ENCODE results near the gene SUN2.

DNA sequence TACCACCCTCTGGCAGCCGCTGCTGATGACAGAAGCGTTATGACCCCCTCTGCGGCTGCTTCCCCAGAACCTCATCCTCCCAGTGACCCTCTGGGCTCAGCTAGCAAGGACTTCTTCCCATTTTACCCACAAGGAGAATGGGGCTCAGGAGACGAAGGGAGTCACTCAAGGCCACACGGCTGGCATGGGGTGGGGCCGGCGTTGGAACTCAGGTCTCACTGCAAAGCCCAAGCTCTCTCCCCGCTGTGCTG, 16.8 kb upstream of the SUN2 start:
- TF ChIP-seq CTCF (IDR thresholded peaks at IDR 0.05) (no peak), POLR2A (IDR thresholded peaks at IDR 0.05) (no peak), POLR2AphosphoS5 (IDR thresholded peaks at IDR 0.05) (no peak)
